ENCODE data around the gene ANKRD33B.
A peak's percentile ranks its signal among the peaks of the same experiment; 100 is the strongest.
"Not testable (repeated sequence)": the region's sequence is repeated elsewhere in the genome, so short reads cannot be mapped to it uniquely, and the experiment has no call there.

Gene ANKRD33B

GRCh38 chr5:10563945-10564837 lies at the start of gene ANKRD33B:
Gene ANKRD33B (plus strand): TSS chr5:10564070. CDS start chr5:10564468, 398 bp downstream.
- DNase-seq = peak; percentile 70

GRCh38 chr5:10514572-10514971 lies 49.3 kb upstream of the ANKRD33B start:
- not testable (repeated sequence) for DNase-seq

DNA sequence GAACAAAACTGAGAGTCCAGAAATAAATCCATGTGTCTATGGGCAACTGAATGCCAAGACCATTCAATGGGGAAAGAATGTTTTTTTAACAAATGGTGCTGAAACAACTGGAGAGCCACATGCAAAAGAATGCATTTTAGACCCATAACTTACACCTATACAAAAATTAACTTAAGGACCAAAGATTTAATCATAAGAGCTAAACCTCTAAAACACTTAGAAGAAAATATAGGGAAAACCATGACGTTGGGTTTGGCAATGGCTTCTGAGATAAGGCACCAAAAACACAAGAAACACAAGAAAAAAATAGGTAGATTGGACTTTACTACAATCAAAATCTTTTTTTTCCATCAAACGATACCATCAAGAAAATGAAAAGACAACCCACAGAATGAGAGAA lies 48.4 kb upstream of the ANKRD33B start:
- no peak for DNase-seq

GRCh38 chr5:10518347-10518746 lies 45.5 kb upstream of the ANKRD33B start:
- no peak for DNase-seq

DNA sequence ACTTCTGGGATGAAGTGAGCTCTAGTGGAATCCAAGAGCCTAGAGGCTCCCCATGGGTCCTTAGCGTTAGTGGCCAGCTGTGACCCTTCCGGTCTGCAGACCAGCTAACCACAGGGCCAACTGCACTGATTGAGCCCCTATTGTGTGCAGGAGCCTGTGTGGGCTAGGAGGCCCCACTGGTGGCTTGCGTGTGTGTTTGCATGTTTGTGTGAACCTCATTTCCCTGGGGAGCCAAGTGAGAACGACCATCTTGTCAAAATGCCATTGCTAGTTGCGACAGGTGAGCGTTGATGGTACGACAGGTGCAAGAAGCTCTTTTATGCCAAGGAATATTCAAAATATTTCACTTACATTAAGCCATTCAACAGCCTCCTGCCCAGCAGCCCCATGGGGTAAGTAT lies 44.1 kb upstream of the ANKRD33B start:
- no peak for DNase-seq

- no peak for DNase-seq
These were observed 43.2 kb upstream of the ANKRD33B start for GRCh38 chr5:10520706-10521105.

GRCh38 chr5:10521466-10522223 lies 42.2 kb upstream of the ANKRD33B start:
- no peak for DNase-seq

DNA sequence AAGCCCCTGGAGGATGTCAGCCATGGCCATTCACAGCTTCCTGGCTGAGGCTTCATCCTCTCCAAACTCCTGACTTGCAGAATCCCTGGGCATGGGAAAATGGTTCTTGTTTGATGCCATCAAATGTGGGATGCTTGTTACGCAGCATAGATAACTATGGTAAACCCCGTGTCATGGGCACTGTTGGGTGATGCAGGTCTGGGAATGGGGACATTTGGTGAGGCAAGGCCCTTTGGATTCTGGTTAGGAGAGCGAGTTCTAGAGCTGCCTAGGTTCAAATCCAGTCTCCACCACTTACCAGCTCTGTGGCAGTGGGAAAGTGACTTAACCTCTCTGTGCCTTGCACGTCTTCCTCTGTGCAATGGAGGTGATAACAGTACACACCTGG lies 41.7 kb upstream of the ANKRD33B start:
- DNase-seq = no peak

- no peak for DNase-seq
These were observed 39.3 kb upstream of the ANKRD33B start for GRCh38 chr5:10524376-10525123.

DNA sequence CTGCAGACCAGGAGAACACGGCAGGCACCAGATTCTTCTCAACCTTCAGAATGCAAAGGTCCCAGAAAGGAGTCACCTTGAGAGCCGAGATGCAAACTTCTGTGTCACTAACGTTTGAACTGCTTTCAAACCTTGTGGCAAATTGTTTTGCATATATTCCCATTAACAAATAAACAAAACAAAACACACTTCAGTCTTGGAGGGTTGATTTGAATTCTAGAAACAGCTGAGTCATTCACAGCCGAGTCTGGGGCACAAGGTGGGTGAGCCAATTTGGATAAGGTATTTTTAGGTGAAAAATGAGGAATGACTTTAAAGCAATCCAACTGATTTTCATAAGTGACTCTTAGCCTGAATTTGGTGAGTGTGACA lies 38.8 kb upstream of the ANKRD33B start:
- no peak for DNase-seq

DNA sequence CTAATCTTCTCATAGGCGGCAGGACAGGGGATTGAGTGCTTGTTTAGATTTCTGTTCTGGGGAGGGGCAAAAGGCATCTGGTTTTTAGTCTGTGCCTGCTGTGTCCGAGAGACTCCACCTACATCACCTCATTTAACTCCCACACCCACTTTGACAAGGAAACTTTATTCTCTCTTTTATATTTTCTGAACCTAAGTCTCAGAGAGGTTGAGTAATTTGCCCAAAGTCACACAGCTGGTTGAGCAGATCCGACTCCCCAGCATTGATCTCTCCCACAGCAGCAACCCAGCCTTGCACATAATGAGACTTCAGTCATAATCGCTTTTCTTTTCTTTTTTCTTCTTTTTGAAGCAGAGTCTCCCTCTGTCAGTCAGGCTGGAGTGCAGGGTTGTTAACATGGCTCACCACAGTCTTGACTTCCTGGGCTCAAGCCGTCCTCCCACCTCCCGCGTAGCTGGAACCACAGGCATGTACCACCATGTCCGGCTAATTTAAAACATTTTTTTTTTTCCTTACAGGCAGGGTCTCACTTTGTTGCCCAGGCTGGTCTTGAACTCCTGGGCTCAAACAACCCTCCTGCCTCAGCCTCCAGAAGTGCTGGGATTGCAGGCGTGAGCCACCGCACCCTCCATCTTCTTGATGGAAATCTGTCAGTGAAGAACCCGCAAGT lies 36.5 kb upstream of the ANKRD33B start:
- no peak for DNase-seq

GRCh38 chr5:10528056-10528816 lies 35.6 kb upstream of the ANKRD33B start:
- no peak for DNase-seq

DNA sequence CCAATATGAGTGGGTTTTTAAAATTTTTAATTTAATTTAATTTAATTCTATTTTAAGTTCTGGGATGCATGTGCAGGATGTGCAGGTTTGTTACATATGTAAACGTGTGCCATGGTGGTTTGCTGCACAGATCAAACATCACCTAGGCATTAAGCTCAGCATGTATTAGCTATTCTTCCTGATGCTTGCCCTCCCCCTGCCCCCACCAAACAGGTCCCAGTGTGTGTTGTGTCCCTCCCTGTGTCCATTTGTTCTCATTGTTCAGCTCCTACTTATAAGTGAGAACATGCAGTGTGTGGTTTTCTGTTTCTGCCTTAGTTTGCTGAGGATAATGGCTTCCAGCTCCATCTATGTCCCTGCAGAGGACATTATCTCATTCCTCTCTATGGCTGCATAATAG lies 35.0 kb upstream of the ANKRD33B start:
- DNase-seq = no peak

- DNase-seq = no peak
These were observed 33.1 kb upstream of the ANKRD33B start for GRCh38 chr5:10530601-10531320.

- no peak for DNase-seq
These were observed 31.4 kb upstream of the ANKRD33B start for GRCh38 chr5:10532421-10532820.

DNA sequence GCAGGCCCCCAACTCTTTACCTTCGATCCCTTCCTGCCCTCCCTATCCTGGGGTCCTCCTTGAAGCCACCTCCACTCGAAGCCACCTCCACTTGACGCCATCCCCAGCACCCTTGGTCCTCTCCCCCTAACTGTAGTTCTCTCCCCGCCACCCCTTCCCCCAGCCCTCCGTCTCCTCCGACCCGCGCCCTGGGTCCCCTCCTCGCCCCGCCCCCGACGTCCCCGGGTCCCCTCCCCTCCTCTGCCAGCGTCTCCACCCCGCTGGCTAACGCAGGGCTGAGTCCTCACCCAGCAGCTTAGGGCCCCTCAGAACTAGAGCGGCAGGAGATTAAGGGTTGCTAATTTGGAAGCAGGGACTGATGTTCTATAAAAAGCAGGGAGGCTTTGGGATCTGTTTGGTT lies 30.6 kb upstream of the ANKRD33B start:
- no peak for DNase-seq

- DNase-seq = no peak
These were observed 29.0 kb upstream of the ANKRD33B start for GRCh38 chr5:10534561-10535530.

GRCh38 chr5:10536511-10536910 lies 27.4 kb upstream of the ANKRD33B start:
- no peak for DNase-seq

GRCh38 chr5:10536931-10537579 lies 26.8 kb upstream of the ANKRD33B start:
- no peak for DNase-seq

DNA sequence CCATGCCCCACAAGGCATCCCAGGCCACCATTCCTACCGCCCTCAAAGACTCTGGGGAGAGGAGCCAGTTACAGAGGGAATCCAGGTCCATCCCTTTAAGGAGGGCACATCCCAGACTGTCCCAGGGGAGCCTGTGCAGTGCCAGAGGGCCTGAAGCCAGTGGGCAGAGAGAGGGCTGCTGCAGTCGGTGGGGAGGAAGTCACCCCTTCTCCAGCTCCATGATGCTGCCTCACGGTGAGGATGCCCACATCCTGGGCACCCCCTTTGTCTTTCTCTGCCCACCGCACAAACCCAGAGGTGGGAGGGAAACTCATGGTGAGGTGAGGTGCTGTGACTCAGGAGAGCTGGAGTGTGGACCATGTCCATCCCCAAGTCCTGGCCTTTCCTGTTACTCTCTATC lies 26.2 kb upstream of the ANKRD33B start:
- DNase-seq = no peak
